ENCODE data around the gene ZNF787. TPM values are rescaled to one million over a fixed set of nuclear protein-coding genes. Genes with fewer than 3 reads are reported as not detected.

Gene ZNF787
- 10 to 100 TPM; 29.6 to 34.1 TPM for total RNA-seq
- 1 to 10 TPM in 1 of 2 donors, under 1 TPM in 1; 0.67 to 3.1 TPM for polyA plus RNA-seq

DNA sequence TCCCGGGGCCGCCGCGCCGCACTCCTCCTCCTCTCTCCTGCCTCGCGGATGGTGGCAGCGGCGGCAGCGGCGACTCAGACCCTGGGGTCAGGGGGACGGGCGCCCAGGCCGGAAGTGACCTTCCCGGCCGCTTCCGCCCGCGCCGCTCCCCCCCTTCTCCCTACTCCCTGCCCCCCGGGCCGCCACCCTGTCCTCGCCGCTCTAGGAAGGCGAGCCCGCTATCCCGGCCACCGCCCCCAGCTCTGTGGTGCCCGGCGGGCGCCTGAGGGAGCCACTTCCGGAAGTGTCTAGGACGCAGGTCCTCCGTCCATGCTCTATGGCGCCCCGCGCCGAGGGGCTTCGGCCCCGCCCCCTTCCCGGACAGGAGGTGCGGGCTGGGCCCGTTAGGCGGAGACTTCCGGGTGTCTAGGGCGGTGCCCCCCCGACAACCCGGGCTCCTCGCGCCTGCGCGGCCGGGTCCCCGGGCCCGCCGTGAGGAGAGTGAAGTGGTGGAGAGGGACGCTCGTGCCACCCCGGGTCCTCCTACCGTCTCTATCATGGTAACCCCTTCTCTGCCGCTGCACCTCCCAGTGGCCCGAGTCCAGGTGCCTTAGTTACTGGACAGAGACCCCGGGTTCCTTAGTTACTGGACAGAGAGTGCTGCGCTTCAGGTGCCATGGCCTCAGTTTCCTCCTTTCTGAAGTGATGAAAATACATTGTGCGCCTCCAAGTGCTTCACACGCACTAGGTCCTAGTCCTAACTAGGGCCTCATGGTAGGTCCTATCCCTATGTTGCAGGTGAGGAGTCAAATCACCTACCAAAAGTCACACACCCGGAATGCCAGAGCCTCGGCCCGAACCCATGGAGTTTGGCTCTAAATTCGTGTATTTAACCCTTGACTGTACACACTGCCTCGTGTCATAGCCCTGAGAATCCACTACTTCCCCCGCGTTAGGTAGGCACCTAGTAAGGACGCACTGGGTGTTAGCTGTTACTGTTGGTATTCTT, at the start of gene ZNF787:
TSS of gene ZNF787 (minus strand) at position 116 of the 988 bp plus-strand sequence. CDS start 18,078 bp downstream, outside the sequence.
- H3K4me3 Mint-ChIP-seq = peak within 1 kb of the TSS; percentile 86 to 97 (median 88)
- DNase-seq = peak; percentile 95 to 98 (median 98)
- no peaks in the 10 kb centered on the region for H3K36me3 ChIP-seq (ENCODE audit: insufficient read depth, low read length)
- H3K27me3 ChIP-seq (ENCODE audit: insufficient read depth, low read length) = no peaks in the 10 kb centered on the region
- peaks cover 0 to 9% of the 10 kb centered on the region in 2 donors for H3K36me3 Mint-ChIP-seq
- intact Hi-C loops (cut with micrococcal nuclease) = loop anchor here (1.0 to 5.0 kb wide), 5 partner anchors 20 to 1929 kb away; partner anchors contain the start of genes TSEN34, ZNF444, ZNF582 and ZSCAN5A
- no peaks in the 10 kb centered on the region for H3K27me3 Mint-ChIP-seq
- H3K9me3 Mint-ChIP-seq = peaks cover 0 to 2% (median 0%) of the 10 kb centered on the region in 8 donors
- peak within 1 kb of the TSS; percentile 92 for H3K27ac ChIP-seq (ENCODE audit: low read depth, low read length)
- no peaks in the 10 kb centered on the region for H3K9me3 ChIP-seq (ENCODE audit: control insufficient read depth in 1 of 2, low read length in 2 of 2)
- POLR2A ChIA-PET (ENCODE audit: partially characterized antibody) = interaction anchor here (0.6 to 4.9 kb wide), 8 partner anchors 9 to 1119 kb away, joined by 3 to 64 read pairs (median 4); partner anchors contain the start of genes FIZ1, ZNF444, ZNF805 and ZSCAN5A
- H3K4me1 ChIP-seq (ENCODE audit: insufficient read depth, low read length) = peaks cover 19% of the 10 kb centered on the region
- CTCF ChIA-PET (ENCODE audit: partially characterized antibody) = interaction anchor here (0.6 to 1.0 kb wide), 3 partner anchors 21 to 132 kb away, joined by 3 read pairs; no protein-coding TSS in a partner anchor
- H3K4me3 ChIP-seq (ENCODE audit: low read length in 2 of 2) = peak within 1 kb of the TSS; percentile 60 to 67
- peaks cover 21 to 49% (median 37%) of the 10 kb centered on the region in 4 donors for H3K4me1 Mint-ChIP-seq
- peak within 1 kb of the TSS; percentile 89 to 97 (median 96) for H3K27ac Mint-ChIP-seq

GRCh38 chr19:56170261-56170660, 49.2 kb upstream of the ZNF787 start:
- H3K9me3 Mint-ChIP-seq = no peaks in the 10 kb centered on the region
- Histone ChIP-seq H3K9me3 (ENCODE audit: control insufficient read depth in 1 of 2, low read length in 2 of 2) (no peaks in the 10 kb centered on the region), H3K4me1 (ENCODE audit: insufficient read depth, low read length) (no peaks in the 10 kb centered on the region), H3K27me3 (ENCODE audit: insufficient read depth, low read length) (no peaks in the 10 kb centered on the region), H3K36me3 (ENCODE audit: insufficient read depth, low read length) (no peaks in the 10 kb centered on the region), H3K27ac (ENCODE audit: low read depth, low read length) (no peak overlapping the region), H3K4me3 (ENCODE audit: low read length in 2 of 2) (no peak overlapping the region)
- intact Hi-C loops (cut with micrococcal nuclease) = no loop called here
- peak overlapping the region in 1 of 7 donors; percentile 9 for H3K27ac Mint-ChIP-seq
- CTCF ChIA-PET (ENCODE audit: partially characterized antibody) = interaction anchor here (1.1 to 4.5 kb wide), 5 partner anchors 9 to 104 kb away, joined by 3 to 48 read pairs (median 7); no protein-coding TSS in a partner anchor
- no peaks in the 10 kb centered on the region for H3K36me3 Mint-ChIP-seq
- no peak for DNase-seq
- POLR2A ChIA-PET (ENCODE audit: partially characterized antibody) = no interaction called here
- no peak overlapping the region for H3K4me3 Mint-ChIP-seq
- peaks cover 0 to 5% (median 3%) of the 10 kb centered on the region in 4 donors for H3K4me1 Mint-ChIP-seq
- peaks cover 9 to 12% of the 10 kb centered on the region in 2 donors for H3K27me3 Mint-ChIP-seq

GRCh38 chr19:56167064-56167578, 46.0 kb upstream of the ZNF787 start:
- H3K27ac Mint-ChIP-seq = no peak overlapping the region
- no peaks in the 10 kb centered on the region for H3K36me3 ChIP-seq (ENCODE audit: insufficient read depth, low read length)
- peaks cover 4 to 15% of the 10 kb centered on the region in 2 donors for H3K27me3 Mint-ChIP-seq
- H3K4me1 ChIP-seq (ENCODE audit: insufficient read depth, low read length) = no peaks in the 10 kb centered on the region
- ChIA-PET CTCF (ENCODE audit: partially characterized antibody) (interaction anchor here (0.7 to 1.0 kb wide), 2 partner anchors 11 to 48 kb away, joined by 3 read pairs; no protein-coding TSS in a partner anchor), POLR2A (ENCODE audit: partially characterized antibody) (no interaction called here)
- intact Hi-C loops (cut with micrococcal nuclease) = no loop called here
- no peak overlapping the region for H3K4me3 Mint-ChIP-seq
- H3K36me3 Mint-ChIP-seq = no peaks in the 10 kb centered on the region
- H3K9me3 Mint-ChIP-seq = peaks cover 0 to 2% (median 0%) of the 10 kb centered on the region in 8 donors
- DNase-seq = no peak
- H3K27ac ChIP-seq (ENCODE audit: low read depth, low read length) = no peak overlapping the region
- peaks cover 2 to 8% (median 5%) of the 10 kb centered on the region in 4 donors for H3K4me1 Mint-ChIP-seq
- no peaks in the 10 kb centered on the region for H3K9me3 ChIP-seq (ENCODE audit: control insufficient read depth in 1 of 2, low read length in 2 of 2)
- H3K27me3 ChIP-seq (ENCODE audit: insufficient read depth, low read length) = no peaks in the 10 kb centered on the region
- no peak overlapping the region for H3K4me3 ChIP-seq (ENCODE audit: low read length in 2 of 2)

GRCh38 chr19:56163097-56163496, 42.0 kb upstream of the ZNF787 start:
- Histone ChIP-seq H3K4me1 (ENCODE audit: insufficient read depth, low read length) (no peaks in the 10 kb centered on the region), H3K36me3 (ENCODE audit: insufficient read depth, low read length) (peaks cover 8% of the 10 kb centered on the region), H3K9me3 (ENCODE audit: control insufficient read depth in 1 of 2, low read length in 2 of 2) (no peaks in the 10 kb centered on the region), H3K27me3 (ENCODE audit: insufficient read depth, low read length) (no peaks in the 10 kb centered on the region), H3K27ac (ENCODE audit: low read depth, low read length) (no peak overlapping the region), H3K4me3 (ENCODE audit: low read length in 2 of 2) (no peak overlapping the region)
- Mint-ChIP-seq H3K36me3 (peaks cover 12% of the 10 kb centered on the region in 2 donors), H3K27me3 (peaks cover 3 to 5% of the 10 kb centered on the region in 2 donors), H3K4me1 (peaks cover 0 to 4% (median 3%) of the 10 kb centered on the region in 4 donors), H3K9me3 (peaks cover 0 to 2% (median 0%) of the 10 kb centered on the region in 8 donors), H3K4me3 (peak overlapping the region in 1 of 8 donors; percentile 53), H3K27ac (peak overlapping the region in 1 of 7 donors; percentile 55)
- CTCF ChIA-PET (ENCODE audit: partially characterized antibody) = no interaction called here
- intact Hi-C loops (cut with micrococcal nuclease) = no loop called here
- DNase-seq = no peak
- POLR2A ChIA-PET (ENCODE audit: partially characterized antibody) = no interaction called here

GRCh38 chr19:56162258-56162657, 41.2 kb upstream of the ZNF787 start:
- no peak for DNase-seq
- no peak overlapping the region for H3K4me3 ChIP-seq (ENCODE audit: low read length in 2 of 2)
- no peaks in the 10 kb centered on the region for H3K4me1 ChIP-seq (ENCODE audit: insufficient read depth, low read length)
- peaks cover 0 to 4% (median 3%) of the 10 kb centered on the region in 4 donors for H3K4me1 Mint-ChIP-seq
- peaks cover 0 to 2% (median 0%) of the 10 kb centered on the region in 8 donors for H3K9me3 Mint-ChIP-seq
- ChIA-PET POLR2A (ENCODE audit: partially characterized antibody) (no interaction called here), CTCF (ENCODE audit: partially characterized antibody) (no interaction called here)
- peaks cover 8% of the 10 kb centered on the region for H3K36me3 ChIP-seq (ENCODE audit: insufficient read depth, low read length)
- H3K27me3 Mint-ChIP-seq = peaks cover 3% of the 10 kb centered on the region in 2 donors
- no peak overlapping the region for H3K4me3 Mint-ChIP-seq
- H3K27ac Mint-ChIP-seq = no peak overlapping the region
- intact Hi-C loops (cut with micrococcal nuclease) = no loop called here
- peaks cover 18 to 20% of the 10 kb centered on the region in 2 donors for H3K36me3 Mint-ChIP-seq
- H3K9me3 ChIP-seq (ENCODE audit: control insufficient read depth in 1 of 2, low read length in 2 of 2) = no peaks in the 10 kb centered on the region
- no peaks in the 10 kb centered on the region for H3K27me3 ChIP-seq (ENCODE audit: insufficient read depth, low read length)
- H3K27ac ChIP-seq (ENCODE audit: low read depth, low read length) = no peak overlapping the region

GRCh38 chr19:56161534-56161933, 40.4 kb upstream of the ZNF787 start:
- intact Hi-C loops (cut with micrococcal nuclease) = no loop called here
- no peak for DNase-seq
- Histone ChIP-seq H3K36me3 (ENCODE audit: insufficient read depth, low read length) (peaks cover 8% of the 10 kb centered on the region), H3K27ac (ENCODE audit: low read depth, low read length) (no peak overlapping the region), H3K9me3 (ENCODE audit: control insufficient read depth in 1 of 2, low read length in 2 of 2) (no peaks in the 10 kb centered on the region), H3K4me3 (ENCODE audit: low read length in 2 of 2) (no peak overlapping the region), H3K4me1 (ENCODE audit: insufficient read depth, low read length) (no peaks in the 10 kb centered on the region), H3K27me3 (ENCODE audit: insufficient read depth, low read length) (no peaks in the 10 kb centered on the region)
- peaks cover 0 to 2% (median 0%) of the 10 kb centered on the region in 8 donors for H3K9me3 Mint-ChIP-seq
- H3K27me3 Mint-ChIP-seq = peaks cover 3% of the 10 kb centered on the region in 2 donors
- H3K4me1 Mint-ChIP-seq = peaks cover 0 to 4% (median 3%) of the 10 kb centered on the region in 4 donors
- peaks cover 18 to 23% of the 10 kb centered on the region in 2 donors for H3K36me3 Mint-ChIP-seq
- no peak overlapping the region for H3K27ac Mint-ChIP-seq
- ChIA-PET POLR2A (ENCODE audit: partially characterized antibody) (no interaction called here), CTCF (ENCODE audit: partially characterized antibody) (no interaction called here)
- H3K4me3 Mint-ChIP-seq = no peak overlapping the region
